Mucosa of rectum (tissue), 2 donors: Measurements from ENCODE around the gene LINGO3.

Experiments
- H3K27ac ChIP-seq, 2 donors: one replicate each; pipeline ENCODE4 v1.7.0; 2013; ENCODE audit warnings: inconsistent platforms in 2 of 2, low read depth in 2 of 2, low read length in 2 of 2
- H3K27me3 ChIP-seq, 2 donors: one replicate each; pipeline ENCODE4 v1.7.0; 2013; ENCODE audit warnings: low read length in 2 of 2; ENCODE audit not compliant: control insufficient read depth in 2 of 2, insufficient read depth in 2 of 2
- H3K36me3 ChIP-seq, 2 donors: one replicate each; pipeline ENCODE4 v1.7.0; 2013; ENCODE audit warnings: low read length in 2 of 2; ENCODE audit not compliant: control insufficient read depth in 2 of 2, insufficient read depth in 2 of 2
- H3K4me1 ChIP-seq, 2 donors: one replicate each; pipeline ENCODE4 v1.7.0; 2013; ENCODE audit warnings: low read length in 2 of 2, mild to moderate bottlenecking in 1 of 2; ENCODE audit not compliant: control insufficient read depth in 2 of 2, insufficient read depth in 2 of 2
- H3K4me3 ChIP-seq, 2 donors: one replicate each; pipeline ENCODE4 v1.7.0; 2013; ENCODE audit warnings: low read length in 2 of 2
- H3K9ac ChIP-seq, 2 donors: one replicate each; pipeline ENCODE4 v1.7.0; 2013; ENCODE audit warnings: low read length in 2 of 2, low read depth in 1 of 2, mild to moderate bottlenecking in 1 of 2
- H3K9me3 ChIP-seq, 2 donors: one replicate each; pipeline ENCODE4 v1.7.0; 2013; ENCODE audit warnings: low read length in 2 of 2; ENCODE audit not compliant: control insufficient read depth in 2 of 2
- donor health status: healthy.
- donor health status: Normal muscosa, but diverticular disease.

Gene LINGO3

DNA sequence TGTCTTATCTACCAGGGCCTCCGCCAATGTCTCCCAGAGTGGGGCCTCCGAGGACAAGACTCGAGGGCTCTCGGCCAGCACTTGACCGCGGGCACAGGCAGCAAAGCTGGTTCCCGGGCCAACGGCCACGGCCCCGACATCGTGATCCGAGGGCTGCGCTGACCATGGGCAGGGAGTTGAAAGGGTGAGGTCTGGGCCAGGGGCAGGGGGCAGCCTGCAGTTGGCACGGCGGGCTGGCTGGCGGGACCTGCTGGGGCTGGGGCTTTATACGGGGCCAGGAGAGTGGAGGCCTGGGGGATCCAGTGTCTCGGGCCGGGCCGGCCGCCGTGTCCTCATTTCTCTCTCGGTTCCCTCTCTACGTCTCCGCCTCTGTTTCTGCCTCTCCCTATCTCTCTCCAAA lies 9.8 kb upstream of the LINGO3 start:
- H3K4me1 ChIP-seq: no peaks in the 10 kb centered on the region
- no peak overlapping the region for H3K4me3 ChIP-seq
- no peak overlapping the region for H3K27ac ChIP-seq

DNA sequence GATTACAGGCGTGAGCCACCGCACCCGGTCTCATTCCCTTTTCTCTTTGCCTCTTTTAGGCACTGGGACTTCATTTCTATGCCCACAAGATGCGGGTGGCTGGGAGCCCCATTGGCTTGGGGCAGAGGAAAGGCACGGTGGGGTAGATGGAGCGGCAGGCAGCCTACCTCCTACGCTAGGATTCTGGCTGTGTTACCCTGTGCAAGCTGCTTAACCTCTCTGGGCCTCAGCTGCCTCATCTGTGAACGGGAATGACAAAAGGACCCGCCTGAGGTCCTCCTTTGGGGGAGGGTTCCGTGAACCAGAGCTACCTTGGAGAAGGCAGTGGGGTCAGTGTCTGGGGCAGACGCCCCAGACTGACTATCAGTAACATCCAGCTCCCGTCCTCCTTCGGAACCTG lies 9.3 kb upstream of the LINGO3 start:
- Histone ChIP-seq H3K9me3 (peaks cover 0 to 10% of the 10 kb centered on the region in 2 donors), H3K9ac (no peak overlapping the region), H3K27ac (no peak overlapping the region)

More for the DNA sequence above, 9.8 kb upstream of the LINGO3 start:
- peaks cover 0 to 3% of the 10 kb centered on the region in 2 donors for H3K36me3 ChIP-seq
- H3K9ac ChIP-seq: no peak overlapping the region
- peaks cover 0 to 10% of the 10 kb centered on the region in 2 donors for H3K9me3 ChIP-seq
- H3K27me3 ChIP-seq: peaks cover 2 to 4% of the 10 kb centered on the region in 2 donors

DNA sequence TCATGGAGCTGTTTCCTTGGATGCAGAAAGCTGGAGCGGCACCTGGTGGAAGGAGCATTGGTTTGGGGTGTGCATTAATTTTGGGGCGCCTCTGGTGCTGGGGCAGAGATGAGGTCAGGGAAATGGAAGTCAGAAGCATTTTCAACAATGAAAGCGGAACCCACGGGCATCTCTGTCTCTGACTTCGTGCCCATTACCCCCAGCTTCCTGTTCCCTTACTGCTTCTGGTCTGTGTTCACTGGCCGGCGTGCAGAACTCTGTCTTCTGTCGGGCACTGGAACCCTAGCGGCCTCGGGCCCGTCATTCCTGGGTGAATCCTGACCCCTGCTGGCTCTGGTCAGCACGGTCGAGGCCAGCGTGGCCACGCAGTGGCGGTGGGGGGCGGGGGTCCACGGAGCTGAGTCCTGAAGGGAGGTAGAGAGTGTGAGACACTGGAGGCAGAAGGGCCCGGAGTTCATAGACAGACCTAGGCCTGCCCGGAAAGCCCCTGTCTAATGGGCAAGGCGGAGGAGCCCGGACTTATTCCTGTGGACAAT lies 7.9 kb upstream of the LINGO3 start:
- H3K27me3 ChIP-seq: peaks cover 8 to 11% of the 10 kb centered on the region in 2 donors
- H3K36me3 ChIP-seq: no peaks in the 10 kb centered on the region
- H3K9ac ChIP-seq: no peak overlapping the region
- H3K4me1 ChIP-seq: no peaks in the 10 kb centered on the region
- no peak overlapping the region for H3K4me3 ChIP-seq
- peaks cover 0 to 10% of the 10 kb centered on the region in 2 donors for H3K9me3 ChIP-seq
- H3K27ac ChIP-seq: peak overlapping the region in 1 of 2 donors; percentile 16

More for the DNA sequence above, 9.3 kb upstream of the LINGO3 start:
- no peaks in the 10 kb centered on the region for H3K36me3 ChIP-seq
- H3K4me3 ChIP-seq: no peak overlapping the region
- H3K27me3 ChIP-seq: peaks cover 5 to 9% of the 10 kb centered on the region in 2 donors
- no peaks in the 10 kb centered on the region for H3K4me1 ChIP-seq

- peak overlapping the region in 1 of 2 donors; percentile 16 for H3K27ac ChIP-seq
- H3K36me3 ChIP-seq: no peaks in the 10 kb centered on the region
- H3K27me3 ChIP-seq: peaks cover 9 to 13% of the 10 kb centered on the region in 2 donors
- no peak overlapping the region for H3K9ac ChIP-seq
- no peak overlapping the region for H3K4me3 ChIP-seq
- H3K9me3 ChIP-seq: peaks cover 0 to 10% of the 10 kb centered on the region in 2 donors
- no peaks in the 10 kb centered on the region for H3K4me1 ChIP-seq
Observed at GRCh38 chr19:2315121-2315817, 7.3 kb upstream of the LINGO3 start.

GRCh38 chr19:2312820-2313501 lies 5.0 kb upstream of the LINGO3 start:
- Histone ChIP-seq H3K4me3 (no peak overlapping the region), H3K36me3 (no peaks in the 10 kb centered on the region), H3K4me1 (no peaks in the 10 kb centered on the region), H3K9me3 (peaks cover 0 to 10% of the 10 kb centered on the region in 2 donors), H3K27ac (no peak overlapping the region), H3K27me3 (peaks cover 20 to 24% of the 10 kb centered on the region in 2 donors), H3K9ac (no peak overlapping the region)

DNA sequence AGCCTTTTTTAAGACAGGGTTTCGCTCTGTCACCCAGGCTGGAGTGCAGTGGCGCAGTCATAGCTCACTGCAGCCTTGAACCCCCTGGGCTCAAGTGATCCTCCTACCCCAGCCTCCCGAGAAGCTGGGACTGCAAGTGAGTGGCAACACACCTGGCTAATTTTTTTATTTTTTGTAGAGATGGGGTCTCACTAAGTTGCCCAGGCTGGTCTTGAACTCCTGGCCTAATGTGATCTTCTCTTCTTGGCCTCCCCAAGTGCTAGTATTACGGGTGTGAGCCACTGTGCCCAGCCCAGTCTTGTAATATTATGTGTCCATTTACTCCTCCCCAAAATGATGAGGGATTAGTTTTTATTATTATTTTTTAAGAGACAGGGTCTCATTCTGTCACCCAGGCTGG lies 3.1 kb upstream of the LINGO3 start:
- Histone ChIP-seq H3K9me3 (peaks cover 0 to 10% of the 10 kb centered on the region in 2 donors), H3K27me3 (peaks cover 28 to 40% of the 10 kb centered on the region in 2 donors), H3K36me3 (no peaks in the 10 kb centered on the region), H3K4me3 (no peak overlapping the region), H3K27ac (no peak overlapping the region), H3K9ac (no peak overlapping the region), H3K4me1 (no peaks in the 10 kb centered on the region)

GRCh38 chr19:2309734-2310362 lies 1.9 kb upstream of the LINGO3 start:
- H3K36me3 ChIP-seq: no peaks in the 10 kb centered on the region
- H3K9me3 ChIP-seq: peaks cover 0 to 3% of the 10 kb centered on the region in 2 donors
- peaks cover 28 to 43% of the 10 kb centered on the region in 2 donors for H3K27me3 ChIP-seq
- H3K27ac ChIP-seq: no peak overlapping the region
- H3K4me3 ChIP-seq: no peak overlapping the region
- H3K4me1 ChIP-seq: peaks cover 0 to 3% of the 10 kb centered on the region in 2 donors
- H3K9ac ChIP-seq: no peak overlapping the region

DNA sequence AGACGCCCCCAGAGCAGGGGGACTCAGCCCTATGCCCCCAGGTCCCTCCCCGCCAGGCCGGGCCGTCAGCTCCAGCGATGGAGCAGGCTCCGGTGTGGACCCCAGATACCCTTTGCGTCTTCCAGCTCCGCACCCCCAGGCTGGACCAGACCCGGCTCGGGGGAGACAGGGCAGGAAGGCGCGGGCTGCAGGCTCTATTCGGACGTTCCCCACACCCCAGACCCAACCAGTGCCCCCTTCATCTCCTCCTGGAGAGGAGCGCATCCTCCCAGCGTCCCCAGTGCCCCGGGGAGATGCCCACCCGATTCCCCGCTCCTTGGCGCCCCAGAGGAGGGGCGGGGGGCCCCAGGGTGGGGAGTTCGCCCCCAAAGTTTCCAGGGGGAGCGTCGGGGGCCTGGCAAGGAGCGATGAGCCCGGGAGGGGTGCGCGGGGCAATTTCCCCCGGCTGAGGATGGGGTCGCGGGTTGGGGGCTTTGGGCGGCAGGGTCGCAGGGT lies 389 bp downstream of the LINGO3 start:
- no peak overlapping the region for H3K9ac ChIP-seq
- H3K9me3 ChIP-seq: no peaks in the 10 kb centered on the region
- peaks cover 33 to 43% of the 10 kb centered on the region in 2 donors for H3K27me3 ChIP-seq
- H3K4me1 ChIP-seq: peaks cover 0 to 4% of the 10 kb centered on the region in 2 donors
- no peak overlapping the region for H3K4me3 ChIP-seq
- no peaks in the 10 kb centered on the region for H3K36me3 ChIP-seq
- H3K27ac ChIP-seq: no peak overlapping the region

DNA sequence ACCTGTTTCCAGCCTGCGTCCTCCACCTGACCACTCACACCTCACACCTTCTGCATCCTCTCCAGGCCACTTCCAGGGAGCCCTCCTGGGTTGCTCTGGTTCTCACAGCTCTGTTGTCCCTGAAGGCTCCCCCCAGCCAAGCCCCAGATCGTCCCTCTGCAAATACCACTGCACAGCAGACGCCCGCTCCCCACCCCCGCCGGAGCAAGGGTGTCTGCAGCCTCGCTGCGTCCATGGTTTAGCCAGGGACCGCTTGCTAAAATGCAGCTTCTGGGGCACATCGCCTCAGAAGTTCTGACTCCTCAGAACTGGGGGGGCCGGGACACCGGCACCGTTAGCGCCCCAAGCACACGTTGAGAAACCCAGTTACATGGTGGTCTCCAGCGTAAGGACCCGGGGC lies 983 bp downstream of the LINGO3 start:
- peaks cover 28 to 43% of the 10 kb centered on the region in 2 donors for H3K27me3 ChIP-seq
- peaks cover 2 to 7% of the 10 kb centered on the region in 2 donors for H3K4me1 ChIP-seq
- no peak overlapping the region for H3K9ac ChIP-seq
- H3K9me3 ChIP-seq: no peaks in the 10 kb centered on the region
- no peaks in the 10 kb centered on the region for H3K36me3 ChIP-seq
- no peak overlapping the region for H3K4me3 ChIP-seq
- H3K27ac ChIP-seq: no peak overlapping the region
